CD4-positive, alpha-beta T cell treated with Interleukin-12 subunit alpha and Interleukin-12 subunit beta, for 1 hour (primary cell): Measurements from ENCODE around the gene MPG.
"Not testable (repeated sequence)": the region's sequence is repeated elsewhere in the genome, so short reads cannot be mapped to it uniquely, and the experiment has no call there.

Experiments
- DNase-seq: peaks from one replicate; pipeline ENCODE4 v3.0.0-alpha.2; 2020

The MPG gene, protein sequence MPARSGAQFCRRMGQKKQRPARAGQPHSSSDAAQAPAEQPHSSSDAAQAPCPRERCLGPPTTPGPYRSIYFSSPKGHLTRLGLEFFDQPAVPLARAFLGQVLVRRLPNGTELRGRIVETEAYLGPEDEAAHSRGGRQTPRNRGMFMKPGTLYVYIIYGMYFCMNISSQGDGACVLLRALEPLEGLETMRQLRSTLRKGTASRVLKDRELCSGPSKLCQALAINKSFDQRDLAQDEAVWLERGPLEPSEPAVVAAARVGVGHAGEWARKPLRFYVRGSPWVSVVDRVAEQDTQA

DNA sequence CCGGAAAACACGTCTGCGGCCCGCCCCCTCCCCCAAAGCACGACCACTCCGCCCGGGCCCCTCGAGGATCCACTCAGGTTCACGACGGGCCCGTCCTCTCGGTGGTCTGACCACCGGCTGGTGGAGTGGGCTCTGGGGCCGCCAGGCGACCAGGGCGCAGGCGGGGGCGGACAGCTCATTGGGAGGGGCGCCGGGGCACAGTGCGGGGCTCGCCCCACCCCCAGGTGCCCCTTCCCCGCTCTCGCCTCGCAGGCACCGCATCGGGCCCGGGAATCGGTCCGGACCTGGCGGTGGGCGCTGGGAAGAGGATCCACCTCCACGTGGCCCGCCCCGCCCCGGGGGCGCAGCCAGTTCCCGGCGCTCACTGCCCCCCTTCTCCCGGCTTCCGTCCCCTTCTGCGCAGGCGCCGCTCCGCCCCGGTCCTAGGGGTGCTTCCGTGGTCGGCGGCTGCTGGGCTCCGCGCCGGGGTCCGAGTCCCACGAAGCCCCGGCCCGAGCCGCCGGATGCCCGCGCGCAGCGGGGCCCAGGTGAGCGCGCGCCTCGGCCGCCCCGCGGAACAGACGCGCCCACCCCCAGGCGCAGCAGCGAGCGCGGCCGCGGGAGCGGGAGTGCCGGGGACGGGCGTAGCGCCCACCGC is at the start of gene MPG:
MPG (plus strand) TSS at position 419 of the 637 bp plus-strand sequence; CDS start at position 504, 85 bp downstream.
- peak; percentile 83 for DNase-seq

GRCh38 chr16:30627-31026 is 47.4 kb upstream of the MPG start:
- DNase-seq, result not testable (repeated sequence)

GRCh38 chr16:33154-33876 is 44.7 kb upstream of the MPG start:
- not testable (repeated sequence) for DNase-seq

- DNase-seq, result no peak
These were observed 44.0 kb upstream of the MPG start for GRCh38 chr16:33877-34647.

- DNase-seq, result no peak
These were observed 43.4 kb upstream of the MPG start for GRCh38 chr16:34648-34987.

DNA sequence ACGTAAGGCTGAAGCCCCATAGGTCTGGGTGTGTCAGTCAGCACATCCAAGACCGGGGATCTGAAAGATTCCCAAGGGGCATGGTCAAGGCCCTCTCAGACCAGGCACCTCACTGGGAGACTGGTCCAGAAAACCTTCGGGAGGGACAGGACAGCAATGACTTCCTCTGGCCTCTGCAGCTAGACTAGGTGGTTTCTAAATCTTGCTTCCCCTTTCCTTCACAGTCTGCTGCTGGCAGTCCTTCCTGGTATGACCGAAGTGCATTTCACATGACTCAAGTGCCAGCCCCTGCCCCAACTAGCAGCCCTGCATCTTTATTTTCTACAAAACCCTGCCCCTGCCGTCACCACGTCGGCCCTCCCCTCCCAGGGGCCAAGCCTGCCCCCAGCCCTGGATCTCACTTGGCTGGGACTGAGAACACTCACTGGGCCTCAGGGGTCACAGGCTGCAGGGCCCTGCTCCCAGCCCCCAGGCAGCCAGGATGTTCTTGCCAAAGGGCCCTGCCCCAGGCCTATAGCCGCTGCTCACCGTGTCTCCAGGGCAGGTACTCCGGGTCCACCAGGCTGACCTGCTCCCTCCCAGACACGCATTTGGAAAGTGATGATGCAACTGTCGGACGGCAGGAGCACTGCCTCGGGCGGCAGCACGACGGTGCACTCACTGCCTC is 42.9 kb upstream of the MPG start:
- no peak for DNase-seq

GRCh38 chr16:35678-36305 is 42.2 kb upstream of the MPG start:
- no peak for DNase-seq

DNA sequence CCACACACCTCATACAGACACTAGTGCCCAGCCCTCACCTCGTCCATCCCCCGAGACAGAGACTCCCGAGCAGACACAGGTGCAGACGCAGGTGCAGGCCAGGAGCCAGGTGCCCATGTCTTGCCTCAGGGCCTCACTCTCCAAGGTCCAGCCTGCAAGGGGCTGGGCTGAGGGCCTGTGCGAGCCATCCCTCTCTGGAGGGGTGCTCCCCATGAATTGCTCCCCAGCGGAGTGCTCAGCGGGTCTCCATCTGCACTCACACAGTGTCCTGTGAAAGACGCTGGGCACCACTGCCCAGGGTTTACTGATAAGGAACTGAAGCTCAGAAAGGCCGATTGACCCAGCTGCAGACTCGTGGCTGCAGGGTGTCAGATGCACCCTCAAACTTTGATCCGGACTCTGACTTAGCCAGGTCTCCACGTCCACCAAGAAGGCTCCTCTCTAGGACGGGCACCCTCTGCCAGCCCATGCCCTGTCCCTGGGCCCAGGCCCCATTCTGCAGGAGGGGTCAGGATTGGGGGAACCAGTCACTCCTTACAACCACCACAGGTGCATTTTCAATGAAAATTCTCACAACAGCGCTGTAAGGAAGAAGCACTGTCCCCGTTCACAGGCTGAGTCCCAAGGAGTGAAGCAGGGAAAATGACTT is 41.6 kb upstream of the MPG start:
- DNase-seq, result no peak

GRCh38 chr16:37511-37910 is 40.5 kb upstream of the MPG start:
- no peak for DNase-seq

- DNase-seq, result not testable (repeated sequence)
These were observed 39.8 kb upstream of the MPG start for GRCh38 chr16:38206-38605.

- DNase-seq, result peak; percentile 70
These were observed 38.8 kb upstream of the MPG start for GRCh38 chr16:38941-39892.

- DNase-seq, result no peak
These were observed 36.5 kb upstream of the MPG start for GRCh38 chr16:41439-42068.

DNA sequence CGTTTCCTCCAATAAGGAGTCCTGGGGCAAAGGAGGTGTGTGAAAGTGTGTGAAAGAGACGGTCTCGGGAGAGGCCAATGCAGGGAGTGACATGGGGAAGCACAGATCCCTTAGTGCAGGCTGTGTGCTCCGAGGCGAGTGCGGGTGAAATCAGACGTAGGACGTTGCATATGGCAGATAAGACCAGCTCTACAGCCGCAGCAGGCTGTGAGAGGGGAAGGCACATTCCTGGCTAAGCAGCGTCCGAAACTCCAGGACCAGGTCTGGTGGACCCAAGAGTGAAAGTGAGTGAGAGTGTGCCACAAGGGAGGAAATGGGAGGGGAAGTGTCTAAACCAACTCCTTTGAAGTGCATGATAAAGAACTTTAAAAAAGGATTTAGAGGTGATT is 36.0 kb upstream of the MPG start:
- DNase-seq, result no peak

GRCh38 chr16:42691-43090 is 35.3 kb upstream of the MPG start:
- DNase-seq, result no peak

- no peak for DNase-seq
These were observed 34.7 kb upstream of the MPG start for GRCh38 chr16:43294-43693.

DNA sequence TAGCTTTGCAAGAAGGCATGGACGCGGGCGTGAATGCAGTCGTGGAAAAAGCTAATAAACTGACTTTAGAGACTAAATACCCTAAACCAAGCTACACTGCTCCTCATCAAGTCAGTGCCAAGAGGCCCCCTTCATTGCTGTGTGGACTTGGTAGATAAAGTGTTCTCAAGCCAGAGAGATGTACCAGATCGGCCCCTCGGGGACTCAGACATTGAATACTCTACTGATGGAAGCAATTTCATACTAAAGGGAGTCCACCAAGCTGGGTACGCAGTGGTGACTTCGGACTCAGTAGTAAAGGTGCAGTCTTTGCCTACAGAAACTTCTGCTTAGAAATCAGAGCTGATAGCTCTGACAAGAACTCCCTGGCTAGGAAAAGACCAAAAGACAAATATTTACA is 33.4 kb upstream of the MPG start:
- DNase-seq, result no peak

- no peak for DNase-seq
These were observed 32.6 kb upstream of the MPG start for GRCh38 chr16:45454-45853.

GRCh38 chr16:46510-46909 is 31.5 kb upstream of the MPG start:
- not testable (repeated sequence) for DNase-seq

DNA sequence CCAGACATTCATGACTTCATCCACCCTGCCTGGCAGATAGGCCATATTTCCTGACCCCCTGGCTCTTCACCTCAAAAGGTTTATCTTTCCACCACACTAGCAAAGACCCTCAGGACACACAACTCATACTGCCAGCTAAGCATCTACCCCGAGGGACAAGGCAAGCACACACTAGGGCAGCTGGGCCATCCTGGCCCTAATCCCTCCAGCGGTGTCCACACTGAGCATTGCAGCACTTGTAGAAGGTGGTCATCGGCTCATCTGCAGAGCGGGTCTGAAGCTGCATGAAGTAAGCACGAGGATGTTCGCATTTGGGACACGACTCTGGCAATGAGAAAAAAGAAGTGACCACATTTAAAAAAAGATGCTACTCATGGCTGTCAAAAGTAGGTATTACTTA is 30.8 kb upstream of the MPG start:
- no peak for DNase-seq
